K562 (cell line): ENCODE measurements around the gene ABLIM2. TPM values are rescaled to one million over a fixed set of nuclear protein-coding genes. Genes with fewer than 3 reads are reported as not detected.
A peak's percentile ranks its signal among the peaks of the same experiment; 100 is the strongest.

ENCODE experiments used
- ATAC-seq: fragments of 200-7000 bp; cut with Tn5 transposase; 3 replicates; pipeline ENCODE4 v1.9.1; 2020; ENCODE audit warnings: moderate library complexity
- BruUV-seq: library from RNA; stranded (reverse); fragments of 400-500 nt; replicated peaks from 2 replicates; lab custom pipeline; 2021; lab: Mats Ljungman, UMichigan
- CTCF ChIA-PET: fragments of 300-600 bp; formaldehyde crosslinking; extraction: SDS; loops from one replicate; lab custom pipeline; 2021; ENCODE audit warnings: low intra/inter-chr PET ratio; lab: Yijun Ruan, JAX
- POLR2A ChIA-PET: fragments of 300-600, 350-650 bp; sonication (Branson Sonifier 250); formaldehyde crosslinking; extraction: SDS; loops from one replicate; lab custom pipeline; 2021; ENCODE audit warnings: antibody characterized with exemption, inconsistent platforms; lab: Yijun Ruan, JAX
- DNase-seq, 4 experiments: peaks; one replicate each; pipeline versions ENCODE4 v3.0.0 to v3.0.0-alpha.2; 2011 to 2018; ENCODE audit warnings: low spot score in 3 of 4, mixed read lengths in 3 of 4; ENCODE audit errors: extremely low read depth in 1 of 4
- FAIRE-seq: peaks from 2 replicates; lab custom pipeline; 2011; peaks lifted over from hg19 to GRCh38; lab: Jason Lieb, UNC
- H2AFZ ChIP-seq: 2 replicates; pipeline ENCODE4 v1.6.0; 2011; ENCODE audit warnings: low read depth, low read length, control low read depth, inconsistent platforms
- H3K27ac ChIP-seq: fragments of 200-600 bp; 3 replicates; pipeline ENCODE4 v1.8.0; 2011; ENCODE audit warnings: low read depth, mild to moderate bottlenecking, control low read depth, inconsistent platforms, low read length, moderate library complexity, mixed read lengths; ENCODE audit errors: extremely low read depth
- H3K27me3 ChIP-seq, 2 experiments: fragments of 300-600 bp in 1 of 2; 2 replicates in 1 of 2; 3 replicates in 1 of 2; pipeline versions ENCODE4 v1.6.0 to v1.8.0; 2011; ENCODE audit warnings: inconsistent platforms in 2 of 2, low read length in 2 of 2, mild to moderate bottlenecking in 1 of 2, mixed read lengths in 1 of 2, moderate library complexity in 1 of 2; ENCODE audit not compliant: control insufficient read depth in 2 of 2, insufficient read depth in 2 of 2
- H3K36me3 ChIP-seq: fragments of 300-600 bp; 3 replicates; pipeline ENCODE4 v1.8.0; 2011; ENCODE audit warnings: mild to moderate bottlenecking, low read length, inconsistent platforms; ENCODE audit not compliant: control insufficient read depth, insufficient read depth
- H3K4me1 ChIP-seq, 2 experiments: fragments of 200-600 bp in 1 of 2; replicated peaks in 1 of 2; 2 replicates in 1 of 2; 3 replicates in 1 of 2; pipeline versions ENCODE4 v1.5.1 to v1.8.0; 2011; ENCODE audit warnings: inconsistent platforms in 2 of 2, low read length in 2 of 2, mild to moderate bottlenecking in 1 of 2, mixed read lengths in 1 of 2, moderate library complexity in 1 of 2; ENCODE audit not compliant: control insufficient read depth in 2 of 2, insufficient read depth in 2 of 2
- H3K4me2 ChIP-seq: 2 replicates; pipeline ENCODE4 v1.6.1; 2011; ENCODE audit warnings: low read length, control low read depth, inconsistent platforms, mixed read lengths; ENCODE audit not compliant: insufficient read depth
- H3K4me3 ChIP-seq: fragments of 200-600 bp; sonication (generic), shearing (Covaris generic); 2 replicates; pipeline ENCODE4 v1.5.1; 2016; ENCODE audit warnings: control low read depth, inconsistent platforms
- H3K79me2 ChIP-seq: fragments of 200-600 bp; 3 replicates; pipeline ENCODE4 v1.8.0; 2011; ENCODE audit warnings: low read length, inconsistent platforms; ENCODE audit not compliant: control insufficient read depth, insufficient read depth
- H3K9ac ChIP-seq, 2 experiments: 2 replicates each; pipeline versions ENCODE4 v1.6.0 to v1.6.1; 2011; ENCODE audit warnings: low read depth in 2 of 2, low read length in 2 of 2, control low read depth in 1 of 2, inconsistent platforms in 1 of 2, mild to moderate bottlenecking in 1 of 2, mixed read lengths in 1 of 2; ENCODE audit not compliant: insufficient read depth in 1 of 2
- H3K9me1 ChIP-seq: one replicate; pipeline ENCODE4 v1.6.0; 2011; ENCODE audit warnings: inconsistent platforms, mild to moderate bottlenecking, low read length, moderate library complexity; ENCODE audit not compliant: control insufficient read depth, insufficient read depth
- H3K9me3 ChIP-seq: replicated peaks from 2 replicates; pipeline ENCODE4 v1.5.1; 2011; ENCODE audit warnings: low read depth, low read length, inconsistent platforms; ENCODE audit not compliant: control insufficient read depth, insufficient read depth
- H4K20me1 ChIP-seq: replicated peaks from 2 replicates; pipeline ENCODE4 v1.6.1; 2011; ENCODE audit warnings: low read length, inconsistent platforms, mixed read lengths; ENCODE audit not compliant: control insufficient read depth, insufficient read depth
- PRDM10 ChIP-seq: fragments of 450-650 bp; IDR thresholded peaks from 2 replicates; pipeline ENCODE4 v1.6.1; 2018; ENCODE audit not compliant: partially characterized antibody
- ZFP36 ChIP-seq: fragments of 150-350 bp; IDR thresholded peaks from 2 replicates; pipeline ENCODE4 v1.6.1; 2018; ENCODE audit warnings: low read length, low read depth; ENCODE audit not compliant: partially characterized antibody
- WGBS: fragments of 100-300 bp; shearing (Covaris generic); methylation state at CpG from one replicate; pipeline ENCODE4 v1.1.6; 2016; ENCODE audit warnings: low coverage, mixed read lengths; ENCODE audit not compliant: insufficient coverage; ENCODE audit errors: missing lambda C conversion rate; 5-methylcytosine and 5-hydroxymethylcytosine counted together
- in situ Hi-C: fragments of 300-500 bp; cut with MboI; formaldehyde crosslinking; loops from 4 replicates; pipeline ENCODE4 v1.15.0; 2018; ENCODE audit warnings: inconsistent platforms, mixed read lengths
- intact Hi-C: fragments of 100-400 bp; cut with micrococcal nuclease; formaldehyde crosslinking; loops from 2 replicates; pipeline ENCODE4 v1.14.2; 2022
- polyA plus RNA-seq, 8 experiments: library from polyadenylated mRNA; depleted of rRNA in 4 of 8; stranded (reverse) in 5 of 8; unstranded in 3 of 8; fragments of >200 nt; fragmentation: Nextera tagmentation in 2 of 8; fragmentation: Illumina TruSeq in 1 of 8; extraction: Ambion mirVana in 2 of 8; extraction: Trizol in 1 of 8; gene quantifications; 2 replicates each; pipeline versions ENCODE4 v1.2.1 to v1.2.3, GENCODE V29; 2011 to 2014; ENCODE audit warnings: inconsistent platforms in 1 of 8, missing spikeins in 1 of 8
- total RNA-seq, 7 experiments: library from RNA; depleted of rRNA in 6 of 7; stranded (reverse); fragments of >200 nt in 6 of 7; fragmentation: Illumina TruSeq in 2 of 7; extraction: Trizol in 2 of 7; gene quantifications; 2 replicates each; pipeline versions ENCODE4 v1.2.1 to v1.2.3, GENCODE V29; 2011 to 2021; ENCODE audit warnings: low replicate concordance in 1 of 7

Gene ABLIM2
- total and polyA plus RNA-seq, 9 of the 15 experiments (the other 6 are each of a cell fraction or from before 2014, with no cell fraction given) = not detected

- Histone ChIP-seq H3K9me1 (peaks cover 4% of the 10 kb centered on the region), H3K9me3 (no peaks in the 10 kb centered on the region), H3K9ac (no peak overlapping the region), H3K27ac (no peak overlapping the region), H3K36me3 (no peaks in the 10 kb centered on the region), H3K4me3 (no peak overlapping the region), H3K4me1 (peaks cover 0 to 4% of the 10 kb centered on the region in 2 experiments; a peak in 3 of 5 replicates), H3K79me2 (no peaks in the 10 kb centered on the region), H2AFZ (no peak overlapping the region), H3K27me3 (peaks cover 16 to 66% of the 10 kb centered on the region in 2 experiments; a peak in 4 of 5 replicates), H4K20me1 (peaks cover 3% of the 10 kb centered on the region; the same call in 1 of the 2 replicates), H3K4me2 (peak overlapping the region; percentile 16)
- ATAC-seq (peak; percentile 62; the same call in 2 of the 3 replicates), DNase-seq (no peak), FAIRE-seq (no peak)
- no TSS peak for BruUV-seq
- WGBS = 0% methylated on average over 22 of the region's 24 CpGs
- intact Hi-C loops (no loop called here), in situ Hi-C loops (no loop called here)
- ChIA-PET CTCF (no interaction called here), POLR2A (interaction anchor here (1.0 kb wide), 1 partner anchor 19 kb away, joined by 3 read pairs; no protein-coding TSS in a partner anchor)
- peak; percentile 14 for TF ChIP-seq PRDM10
- no peak for TF ChIP-seq ZFP36
These were observed 138.9 kb downstream of the ABLIM2 start for GRCh38 chr4:8019396-8020365.
